Middle frontal gyrus (tissue), 1 donor: ENCODE results near the gene CARD11.
"Not testable (repeated sequence)": the region's sequence is repeated elsewhere in the genome, so short reads cannot be mapped to it uniquely, and the experiment has no call there.

Experiments
- DNase-seq: peaks from one replicate; pipeline ENCODE4 v3.0.0-alpha.2; 2015; ENCODE audit warnings: low spot score; ENCODE audit errors: extremely low spot score

The CARD11 gene

GRCh38 chr7:2927592-2927991, 116.1 kb downstream of the CARD11 start:
- no peak for DNase-seq

GRCh38 chr7:2926896-2927405, 116.7 kb downstream of the CARD11 start:
- no peak for DNase-seq

- no peak for DNase-seq
These were observed 117.4 kb downstream of the CARD11 start for GRCh38 chr7:2926120-2926895.

- no peak for DNase-seq
These were observed 118.5 kb downstream of the CARD11 start for GRCh38 chr7:2924866-2925840.

- no peak for DNase-seq
These were observed 119.6 kb downstream of the CARD11 start for GRCh38 chr7:2923886-2924574.

- no peak for DNase-seq
These were observed 120.3 kb downstream of the CARD11 start for GRCh38 chr7:2923291-2923781.

- DNase-seq: no peak
These were observed 120.8 kb downstream of the CARD11 start for GRCh38 chr7:2922866-2923265.

- DNase-seq: no peak
These were observed 121.3 kb downstream of the CARD11 start for GRCh38 chr7:2922348-2922691.

- no peak for DNase-seq
These were observed 121.9 kb downstream of the CARD11 start for GRCh38 chr7:2921653-2922347.

GRCh38 chr7:2920956-2921652, 122.6 kb downstream of the CARD11 start:
- no peak for DNase-seq

- not testable (repeated sequence) for DNase-seq
These were observed 123.2 kb downstream of the CARD11 start for GRCh38 chr7:2920480-2920879.

- no peak for DNase-seq
These were observed 123.6 kb downstream of the CARD11 start for GRCh38 chr7:2920041-2920440.

- no peak for DNase-seq
These were observed 124.4 kb downstream of the CARD11 start for GRCh38 chr7:2919256-2919655.

- no peak for DNase-seq
These were observed 125.3 kb downstream of the CARD11 start for GRCh38 chr7:2918406-2918805.

GRCh38 chr7:2915023-2915422, 128.6 kb downstream of the CARD11 start:
- DNase-seq: no peak

GRCh38 chr7:2913760-2914387, 129.8 kb downstream of the CARD11 start:
- DNase-seq: no peak

- no peak for DNase-seq
These were observed 130.8 kb downstream of the CARD11 start for GRCh38 chr7:2912684-2913439.

- DNase-seq: no peak
These were observed 132.2 kb downstream of the CARD11 start for GRCh38 chr7:2911466-2911865.

- DNase-seq: no peak
These were observed 134.1 kb downstream of the CARD11 start for GRCh38 chr7:2909471-2910039.
